Measurements from ENCODE around the gene TUBB1.

The TUBB1 gene

DNA sequence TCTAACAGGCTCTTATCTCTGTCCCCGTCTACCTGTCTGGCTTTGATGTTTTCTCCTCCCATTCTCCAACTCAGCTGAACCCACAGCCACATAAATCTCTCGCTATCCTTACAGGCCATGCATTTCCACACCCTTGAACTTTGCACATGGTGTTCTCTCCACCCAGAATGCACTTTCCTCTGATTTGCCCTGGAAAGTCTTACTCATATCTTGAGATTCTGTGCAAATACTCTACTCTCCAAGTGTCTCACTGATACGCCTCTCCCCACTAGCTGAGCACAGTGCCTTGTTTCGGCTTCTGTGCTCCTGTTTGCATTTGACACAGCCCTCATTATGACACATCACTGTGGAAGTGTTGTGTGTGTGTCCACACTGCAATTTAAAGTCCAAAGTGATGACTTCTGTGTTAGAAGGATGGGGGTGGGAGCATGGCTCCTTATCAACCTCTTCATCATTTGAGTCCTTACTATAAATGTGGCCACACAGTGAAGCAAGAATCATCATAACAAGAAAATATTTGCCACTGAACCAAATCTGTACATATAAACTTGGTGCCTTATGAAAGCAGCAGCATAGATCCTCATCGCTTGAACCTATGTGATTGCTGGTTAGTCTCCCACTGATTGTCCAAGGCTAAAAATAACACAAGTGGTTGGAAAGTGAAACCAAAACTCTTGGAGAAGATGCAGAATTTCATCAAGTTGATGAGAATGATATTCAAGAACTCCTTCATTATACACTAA is 28.9 kb downstream of the TUBB1 start:
- no peak overlapping the region for H3K4me3 ChIP-seq (ENCODE audit: low read depth, low read length)
- DNase-seq (ENCODE audit: low read depth): no peak

DNA sequence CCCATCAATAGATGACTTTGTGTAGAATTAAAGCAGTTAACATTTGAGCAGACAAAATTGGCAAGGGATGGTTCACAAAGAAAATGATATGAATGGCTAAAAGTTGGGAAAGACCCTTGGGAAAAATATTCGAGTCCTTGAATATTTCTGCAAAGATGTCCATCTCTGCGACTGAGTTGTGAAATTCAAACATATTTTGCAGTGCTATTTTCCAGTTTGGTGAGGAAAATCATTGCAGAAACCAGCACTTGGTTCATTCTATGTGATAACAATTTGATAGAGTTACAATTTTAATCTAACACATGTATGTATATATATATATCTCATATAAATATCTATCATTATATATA is 29.4 kb downstream of the TUBB1 start:
- H3K4me3 ChIP-seq (ENCODE audit: low read depth, low read length): no peak overlapping the region
- DNase-seq (ENCODE audit: low read depth): no peak
- TF ChIP-seq, protein P1, sequence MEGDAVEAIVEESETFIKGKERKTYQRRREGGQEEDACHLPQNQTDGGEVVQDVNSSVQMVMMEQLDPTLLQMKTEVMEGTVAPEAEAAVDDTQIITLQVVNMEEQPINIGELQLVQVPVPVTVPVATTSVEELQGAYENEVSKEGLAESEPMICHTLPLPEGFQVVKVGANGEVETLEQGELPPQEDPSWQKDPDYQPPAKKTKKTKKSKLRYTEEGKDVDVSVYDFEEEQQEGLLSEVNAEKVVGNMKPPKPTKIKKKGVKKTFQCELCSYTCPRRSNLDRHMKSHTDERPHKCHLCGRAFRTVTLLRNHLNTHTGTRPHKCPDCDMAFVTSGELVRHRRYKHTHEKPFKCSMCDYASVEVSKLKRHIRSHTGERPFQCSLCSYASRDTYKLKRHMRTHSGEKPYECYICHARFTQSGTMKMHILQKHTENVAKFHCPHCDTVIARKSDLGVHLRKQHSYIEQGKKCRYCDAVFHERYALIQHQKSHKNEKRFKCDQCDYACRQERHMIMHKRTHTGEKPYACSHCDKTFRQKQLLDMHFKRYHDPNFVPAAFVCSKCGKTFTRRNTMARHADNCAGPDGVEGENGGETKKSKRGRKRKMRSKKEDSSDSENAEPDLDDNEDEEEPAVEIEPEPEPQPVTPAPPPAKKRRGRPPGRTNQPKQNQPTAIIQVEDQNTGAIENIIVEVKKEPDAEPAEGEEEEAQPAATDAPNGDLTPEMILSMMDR (IDR thresholded peaks at IDR 0.05; ENCODE audit: low read depth, low read length): no peak
- no peak for TF ChIP-seq POLR2A (IDR thresholded peaks at IDR 0.05; ENCODE audit: extremely low read depth, insufficient read length)
- TF ChIP-seq MYC (IDR thresholded peaks at IDR 0.05; ENCODE audit: low read depth, low read length): no peak
- TF ChIP-seq MAX (IDR thresholded peaks at IDR 0.05; ENCODE audit: low read depth, low read length): no peak

More for the DNA sequence above, 28.9 kb downstream of the TUBB1 start:
- no peak for TF ChIP-seq MYC (IDR thresholded peaks at IDR 0.05; ENCODE audit: low read depth, low read length)
- TF ChIP-seq, protein P1 (IDR thresholded peaks at IDR 0.05; ENCODE audit: low read depth, low read length): no peak
- no peak for TF ChIP-seq MAX (IDR thresholded peaks at IDR 0.05; ENCODE audit: low read depth, low read length)

GRCh38 chr20:59050437-59050836 is 31.2 kb downstream of the TUBB1 start:
- DNase-seq (ENCODE audit: low read depth): no peak
- no peak for TF ChIP-seq MAX (IDR thresholded peaks at IDR 0.05; ENCODE audit: low read depth, low read length)
- TF ChIP-seq MYC (IDR thresholded peaks at IDR 0.05; ENCODE audit: low read depth, low read length): no peak
- no peak for TF ChIP-seq POLR2A (IDR thresholded peaks at IDR 0.05; ENCODE audit: extremely low read depth, insufficient read length)
- TF ChIP-seq, protein P1 (IDR thresholded peaks at IDR 0.05; ENCODE audit: low read depth, low read length): no peak
- H3K4me3 ChIP-seq (ENCODE audit: low read depth, low read length): no peak overlapping the region

GRCh38 chr20:59051666-59052185 is 32.5 kb downstream of the TUBB1 start:
- H3K4me3 ChIP-seq (ENCODE audit: low read depth, low read length): no peak overlapping the region
- no peak for TF ChIP-seq POLR2A (IDR thresholded peaks at IDR 0.05; ENCODE audit: extremely low read depth, insufficient read length)
- no peak for DNase-seq (ENCODE audit: low read depth)

- TF ChIP-seq MAX (IDR thresholded peaks at IDR 0.05; ENCODE audit: low read depth, low read length) (no peak), POLR2A (IDR thresholded peaks at IDR 0.05; ENCODE audit: extremely low read depth, insufficient read length) (no peak)
- TF ChIP-seq, protein P1 (IDR thresholded peaks at IDR 0.05; ENCODE audit: low read depth, low read length): peak; percentile 12
- peak; percentile 25 for DNase-seq (ENCODE audit: low read depth)
Measured at GRCh38 chr20:59055302-59055701, 36.1 kb downstream of the TUBB1 start.

DNA sequence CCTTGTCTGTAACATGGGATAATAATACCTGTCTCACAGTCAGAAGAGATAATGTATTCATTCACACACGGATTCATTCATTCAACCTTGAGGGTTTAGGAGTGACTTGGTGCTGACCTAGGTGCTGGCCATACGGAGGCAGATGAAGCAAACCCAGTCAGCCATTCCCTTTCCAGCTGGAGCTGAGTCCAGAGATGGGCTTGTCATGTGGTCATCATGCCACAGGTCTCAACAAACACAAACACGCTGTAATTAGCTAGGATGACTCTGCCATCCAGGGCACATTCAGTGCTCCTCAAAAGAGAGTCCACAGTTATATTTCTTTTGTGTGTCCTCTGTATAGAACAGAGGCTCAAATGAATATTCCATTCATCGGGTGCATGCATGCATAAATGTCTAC is 42.9 kb downstream of the TUBB1 start:
- TF ChIP-seq MYC (IDR thresholded peaks at IDR 0.05; ENCODE audit: low read depth, low read length) (no peak), MAX (IDR thresholded peaks at IDR 0.05; ENCODE audit: low read depth, low read length) (no peak), POLR2A (IDR thresholded peaks at IDR 0.05; ENCODE audit: extremely low read depth, insufficient read length) (no peak)
- no peak overlapping the region for H3K4me3 ChIP-seq (ENCODE audit: low read depth, low read length)
- no peak for DNase-seq (ENCODE audit: low read depth)

More at GRCh38 chr20:59055302-59055701, 36.1 kb downstream of the TUBB1 start:
- H3K4me3 ChIP-seq (ENCODE audit: low read depth, low read length): no peak overlapping the region

Measured in NB4 (cell line).